ENCODE data around the gene HHIP. TPM values are rescaled to one million over a fixed set of nuclear protein-coding genes. Genes with fewer than 3 reads are reported as not detected.
"Not testable (repeated sequence)": the region's sequence is repeated elsewhere in the genome, so short reads cannot be mapped to it uniquely, and the experiment has no call there.

The HHIP gene
- total RNA-seq, 2 experiments from 2014 or later: not detected

GRCh38 chr4:144782345-144782744, 136.4 kb downstream of the HHIP start:
- peaks cover 8% of the 10 kb centered on the region for H3K27me3 Mint-ChIP-seq
- no peak overlapping the region for H3K27ac Mint-ChIP-seq
- H3K4me1 Mint-ChIP-seq: peaks cover 4% of the 10 kb centered on the region
- no peaks in the 10 kb centered on the region for H3K36me3 Mint-ChIP-seq
- no peaks in the 10 kb centered on the region for H3K9me3 Mint-ChIP-seq
- DNase-seq: no peak
- POLR2A ChIA-PET: no interaction called here
- H3K4me3 Mint-ChIP-seq: no peak overlapping the region
- ATAC-seq (ENCODE audit: low read depth): no peak

DNA sequence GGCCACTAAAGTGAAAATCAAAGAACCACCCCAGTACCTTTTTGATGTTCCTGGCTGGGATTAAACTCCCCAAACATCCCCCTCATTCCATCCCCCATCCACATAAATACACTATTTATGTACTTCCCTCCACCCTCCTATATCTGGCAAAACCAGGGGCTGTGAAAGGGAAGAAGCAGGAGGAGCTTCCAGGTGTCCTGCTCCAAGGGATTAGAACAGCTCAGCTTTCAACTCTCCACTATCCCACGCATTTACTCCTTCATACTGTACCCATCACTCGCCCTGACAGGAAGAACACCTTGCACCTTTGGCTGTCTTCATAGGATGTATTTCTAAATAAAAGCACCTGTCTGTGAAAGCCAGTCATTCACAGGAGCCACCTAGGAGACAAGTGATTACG, 140.0 kb downstream of the HHIP start:
- POLR2A ChIA-PET: no interaction called here
- H3K27me3 Mint-ChIP-seq: peaks cover 9% of the 10 kb centered on the region
- peaks cover 4% of the 10 kb centered on the region for H3K4me1 Mint-ChIP-seq
- ATAC-seq (ENCODE audit: low read depth): no peak
- H3K27ac Mint-ChIP-seq: no peak overlapping the region
- H3K9me3 Mint-ChIP-seq: peaks cover under 1% of the 10 kb centered on the region
- H3K4me3 Mint-ChIP-seq: no peak overlapping the region
- H3K36me3 Mint-ChIP-seq: no peaks in the 10 kb centered on the region
- no peak for DNase-seq

DNA sequence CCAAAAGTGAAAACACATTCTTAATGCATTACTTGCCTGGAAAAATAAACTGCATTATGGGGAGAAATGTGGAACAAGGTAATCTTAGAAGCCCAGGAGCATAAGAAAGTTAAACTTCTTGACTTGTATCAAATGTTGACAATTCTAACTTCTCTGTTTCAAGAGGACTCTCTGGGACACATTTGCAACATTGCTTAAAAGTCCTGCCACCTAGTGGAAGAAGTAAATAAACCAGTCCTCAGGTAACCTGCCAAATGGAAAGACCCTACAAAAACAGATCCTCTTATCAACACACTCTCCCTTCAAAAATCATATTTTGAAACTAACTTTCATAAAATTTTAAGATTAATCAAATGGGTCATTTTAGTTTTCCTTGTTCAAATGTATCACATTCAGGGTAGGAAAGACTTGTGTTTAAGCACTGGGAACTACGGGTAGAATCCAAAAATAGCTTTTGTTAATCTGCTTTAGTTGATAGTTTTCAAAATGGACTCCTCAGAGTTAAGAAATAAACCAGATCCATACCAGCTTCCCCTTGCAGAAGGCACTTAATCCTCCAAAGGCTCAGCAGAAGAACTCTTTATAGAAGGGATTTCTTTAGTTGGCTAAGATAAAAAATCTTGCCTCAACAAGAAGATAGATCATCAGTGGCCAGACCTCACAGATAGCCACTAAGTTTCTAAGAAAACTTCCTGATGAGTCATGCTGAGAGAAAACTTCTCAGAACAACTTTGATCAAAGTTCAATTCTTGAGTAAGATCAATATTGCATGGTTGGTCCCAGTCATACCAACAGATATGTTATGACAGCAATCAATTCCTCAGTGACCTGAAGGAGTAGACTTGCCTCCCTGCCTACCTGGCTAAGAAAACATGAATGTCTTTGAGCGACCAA, 141.7 kb downstream of the HHIP start:
- Mint-ChIP-seq H3K27ac (no peak overlapping the region), H3K4me3 (no peak overlapping the region), H3K27me3 (peaks cover 9% of the 10 kb centered on the region), H3K9me3 (peaks cover 4% of the 10 kb centered on the region), H3K36me3 (no peaks in the 10 kb centered on the region), H3K4me1 (no peaks in the 10 kb centered on the region)
- DNase-seq (no peak), ATAC-seq (ENCODE audit: low read depth) (no peak)
- POLR2A ChIA-PET: no interaction called here

GRCh38 chr4:144788469-144788868, 142.5 kb downstream of the HHIP start:
- H3K4me1 Mint-ChIP-seq: no peaks in the 10 kb centered on the region

DNA sequence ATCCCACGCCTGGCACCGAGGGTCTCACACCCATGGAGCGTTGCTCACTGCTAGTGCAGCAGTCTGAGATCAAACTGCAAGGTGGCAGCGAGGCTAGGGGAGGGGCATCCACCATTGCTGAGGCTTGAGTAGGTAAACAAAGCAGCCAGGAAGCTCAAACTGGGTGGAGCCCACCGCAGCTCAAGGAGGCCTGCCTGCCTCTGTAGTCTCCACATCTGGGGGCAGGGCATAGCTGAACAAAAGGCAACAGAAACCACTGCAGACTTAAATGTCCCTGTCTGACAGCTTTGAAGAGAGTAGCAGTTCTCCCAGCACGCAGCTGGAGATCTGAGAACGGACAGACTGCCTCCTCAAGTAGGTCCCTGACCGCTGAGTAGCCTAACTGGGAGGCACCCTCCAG, 146.0 kb downstream of the HHIP start:
- H3K4me3 Mint-ChIP-seq; H3K36me3 Mint-ChIP-seq; H3K9me3 Mint-ChIP-seq; H3K4me1 Mint-ChIP-seq; DNase-seq; ATAC-seq (ENCODE audit: low read depth); H3K27me3 Mint-ChIP-seq; POLR2A ChIA-PET; H3K27ac Mint-ChIP-seq: not testable (repeated sequence)

More at GRCh38 chr4:144788469-144788868, 142.5 kb downstream of the HHIP start:
- no peak for ATAC-seq (ENCODE audit: low read depth)
- Mint-ChIP-seq H3K4me3 (no peak overlapping the region), H3K27ac (no peak overlapping the region), H3K9me3 (peaks cover 4% of the 10 kb centered on the region), H3K36me3 (no peaks in the 10 kb centered on the region), H3K27me3 (peaks cover 5% of the 10 kb centered on the region)
- DNase-seq: no peak
- POLR2A ChIA-PET: no interaction called here

Data from activated naive CD8-positive, alpha-beta T cell treated with anti-CD3 and anti-CD28 coated beads, Interleukin-2, amount 10 ng/mL, durations not matched to agents 7 days and 5 days (primary cell).